Heart right ventricle (tissue), 16 donors: ENCODE data around the gene MYBPC1. TPM values are rescaled to one million over a fixed set of nuclear protein-coding genes. Genes with fewer than 3 reads are reported as not detected.

ENCODE experiments used
- ATAC-seq, 8 donors: fragments of 200-7000 bp; cut with Tn5 transposase; one replicate each; pipeline ENCODE4 v1.9.1; 2020; ENCODE audit warnings: mild to moderate bottlenecking in 8 of 8, moderate library complexity in 8 of 8, moderate number of reproducible peaks in 1 of 8
- DNase-seq, 2 donors: peaks; one replicate each; pipeline ENCODE4 v3.0.0-alpha.2; 2020
- H3K27ac ChIP-seq, 10 donors: fragments of 200-600 bp; sonication (generic) in 2 of 10; one replicate each; pipeline versions ENCODE4 v1.5.0 to v1.8.0; 2020 to 2022; ENCODE audit warnings: mild to moderate bottlenecking in 3 of 10
- H3K27me3 ChIP-seq, 7 donors: fragments of 200-600 bp; one replicate each; pipeline ENCODE4 v1.8.0; 2021 to 2022; ENCODE audit warnings: mild to moderate bottlenecking in 2 of 7
- H3K36me3 ChIP-seq, 9 donors: fragments of 200-600 bp; sonication (generic) in 1 of 9; one replicate each; pipeline versions ENCODE4 v1.5.0 to v1.8.0; 2020 to 2022; ENCODE audit warnings: mild to moderate bottlenecking in 2 of 9
- H3K4me1 ChIP-seq, 9 donors: fragments of 200-600 bp; sonication (generic) in 1 of 9; one replicate each; pipeline versions ENCODE4 v1.5.0 to v1.8.0; 2020 to 2022; ENCODE audit warnings: mild to moderate bottlenecking in 4 of 9
- H3K4me3 ChIP-seq, 10 donors: fragments of 200-600 bp; sonication (generic) in 2 of 10; one replicate each; pipeline versions ENCODE4 v1.5.0 to v1.8.0; 2020 to 2022; ENCODE audit warnings: mild to moderate bottlenecking in 7 of 10, moderate library complexity in 2 of 10
- H3K9me3 ChIP-seq, 11 donors: fragments of 200-600 bp in 10 of 11; sonication (generic) in 2 of 11; one replicate each; pipeline versions ENCODE4 v1.5.0 to v1.8.0; 2013 to 2022; ENCODE audit warnings: mild to moderate bottlenecking in 2 of 11, control low read depth in 1 of 11, moderate library complexity in 1 of 11
- WGBS, 2 donors: extraction: QIAGEN DNeasy Blood & Tissue Kit; methylation state at CpG; one replicate each; pipeline ENCODE4 v1.1.7; 2013; ENCODE audit warnings: inconsistent platforms in 1 of 2; 5-methylcytosine and 5-hydroxymethylcytosine counted together
- intact Hi-C, 10 donors: fragments of 100-400 bp; cut with DNase I; formaldehyde crosslinking; loops; one replicate each; pipeline versions ENCODE4 v1.11.1 to v1.14.2; 2022
- polyA plus RNA-seq, 2 donors: library from polyadenylated mRNA; stranded (reverse); fragments of 200-250 nt; gene quantifications; one replicate each; pipeline ENCODE4 v1.2.3, GENCODE V29; 2013
- total RNA-seq, 10 donors: library from RNA; stranded (reverse); fragmentation: NEBNext Ultra II Directional in 3 of 10; extraction: Animal tissue kit (Norgen Biotek cat#: 25700) in 3 of 10; gene quantifications; one replicate each; pipeline versions ENCODE4 v1.2.1 to v1.2.4, GENCODE V29; 2021 to 2023
- TF ChIP-seq, protein P1 (sequence below), 9 donors: fragments of 200-600 bp; sonication (generic) in 2 of 9; IDR thresholded peaks; one replicate each; pipeline versions ENCODE4 v1.5.0 to v1.8.0; 2021 to 2022; ENCODE audit warnings: antibody characterized with exemption in 9 of 9, mild to moderate bottlenecking in 5 of 9, moderate library complexity in 1 of 9
- donor health status: Arrhythmogenic right ventricular cardiomyopathy.
- donor health status: ischemic (EF 13 %, LVEDD 7.1; RV severe dilation, severe dysfunction).
- donor health status: healthy with polysubstance abuse.
- donor health status: DM: no; HTN: yes; CAD: no.
- donor health status: DM: no; HTN: no; CAD: no.
- donor health status: ischemic (EF 25% LVEDD 6.9; RV normal size, moderate dysfunction).
- donor health status: ischemic (EF 25% LVEDD 5.7; RV mildly dilated, moderate dysfunction).
- donor health status: healthy.
- donor health status: DM: yes; HTN: yes; CAD: no.
- donor health status: Ischemic cardiomyopathy.
- donor health status: ischemic (EF 35%, LVEDD 5.7; RV mildly dilated, moderate dysfunction).
- donor health status: nonischemic (EF 11% LVEDD 7.7; RV severe dilation, severe dysfunction).
- donor health status: DM: yes; HTN: yes; CAD: no.
- donor health status: PGD.
- donor health status: ischemic (EF 29% LVEDD 5.4; RV normal size, mild dysfunction).
- donor health status: nonischemic (EF 23%, LVEDD 6.1; RV moderate dilation, normal function).

The MYBPC1 gene
- total and polyA plus RNA-seq, 12 donors: 0.17 to 6.4 (median 1.7) TPM

GRCh38 chr12:101647711-101648110 is 52.9 kb downstream of the MYBPC1 start:
- H3K4me3 ChIP-seq: no peak overlapping the region
- no peaks in the 10 kb centered on the region for H3K36me3 ChIP-seq
- H3K4me1 ChIP-seq: no peaks in the 10 kb centered on the region
- TF ChIP-seq, protein P1, sequence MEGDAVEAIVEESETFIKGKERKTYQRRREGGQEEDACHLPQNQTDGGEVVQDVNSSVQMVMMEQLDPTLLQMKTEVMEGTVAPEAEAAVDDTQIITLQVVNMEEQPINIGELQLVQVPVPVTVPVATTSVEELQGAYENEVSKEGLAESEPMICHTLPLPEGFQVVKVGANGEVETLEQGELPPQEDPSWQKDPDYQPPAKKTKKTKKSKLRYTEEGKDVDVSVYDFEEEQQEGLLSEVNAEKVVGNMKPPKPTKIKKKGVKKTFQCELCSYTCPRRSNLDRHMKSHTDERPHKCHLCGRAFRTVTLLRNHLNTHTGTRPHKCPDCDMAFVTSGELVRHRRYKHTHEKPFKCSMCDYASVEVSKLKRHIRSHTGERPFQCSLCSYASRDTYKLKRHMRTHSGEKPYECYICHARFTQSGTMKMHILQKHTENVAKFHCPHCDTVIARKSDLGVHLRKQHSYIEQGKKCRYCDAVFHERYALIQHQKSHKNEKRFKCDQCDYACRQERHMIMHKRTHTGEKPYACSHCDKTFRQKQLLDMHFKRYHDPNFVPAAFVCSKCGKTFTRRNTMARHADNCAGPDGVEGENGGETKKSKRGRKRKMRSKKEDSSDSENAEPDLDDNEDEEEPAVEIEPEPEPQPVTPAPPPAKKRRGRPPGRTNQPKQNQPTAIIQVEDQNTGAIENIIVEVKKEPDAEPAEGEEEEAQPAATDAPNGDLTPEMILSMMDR (IDR thresholded peaks at IDR 0.05): no peak
- intact Hi-C loops: no loop called here
- WGBS, 2 donors: 75 to 79% methylated on average over 2 of the region's 2 CpGs
- no peak overlapping the region for H3K27ac ChIP-seq
- no peak for DNase-seq
- peaks cover 0 to 23% (median 8%) of the 10 kb centered on the region in 7 donors for H3K27me3 ChIP-seq
- H3K9me3 ChIP-seq: no peaks in the 10 kb centered on the region
- ATAC-seq: no peak

- H3K36me3 ChIP-seq: no peaks in the 10 kb centered on the region
- H3K4me1 ChIP-seq: no peaks in the 10 kb centered on the region
- 50 to 53% methylated on average over 2 of the region's 2 CpGs for WGBS, 2 donors
- H3K27me3 ChIP-seq: peaks cover 0 to 19% (median 4%) of the 10 kb centered on the region in 7 donors
- ATAC-seq (no peak), DNase-seq (no peak)
- H3K9me3 ChIP-seq: no peaks in the 10 kb centered on the region
- TF ChIP-seq, protein P1 (IDR thresholded peaks at IDR 0.05): no peak
- H3K4me3 ChIP-seq: no peak overlapping the region
- H3K27ac ChIP-seq: no peak overlapping the region
- intact Hi-C loops: no loop called here
Measured at GRCh38 chr12:101648195-101648594, 53.4 kb downstream of the MYBPC1 start.

- Histone ChIP-seq H3K36me3 (no peaks in the 10 kb centered on the region), H3K4me3 (no peak overlapping the region), H3K27ac (no peak overlapping the region), H3K9me3 (no peaks in the 10 kb centered on the region), H3K4me1 (no peaks in the 10 kb centered on the region), H3K27me3 (peaks cover 0 to 12% (median 3%) of the 10 kb centered on the region in 7 donors)
- DNase-seq (no peak), ATAC-seq (no peak)
- WGBS, 2 donors: 71 to 85% methylated on average over 4 of the region's 4 CpGs
- TF ChIP-seq, protein P1 (IDR thresholded peaks at IDR 0.05): no peak
- intact Hi-C loops: no loop called here
Measured at GRCh38 chr12:101650346-101651117, 55.8 kb downstream of the MYBPC1 start.

- TF ChIP-seq, protein P1 (IDR thresholded peaks at IDR 0.05): no peak
- intact Hi-C loops: no loop called here
- 56 to 74% methylated on average over 3 of the region's 3 CpGs for WGBS, 2 donors
- Histone ChIP-seq H3K27ac (no peak overlapping the region), H3K4me3 (no peak overlapping the region), H3K36me3 (no peaks in the 10 kb centered on the region), H3K4me1 (no peaks in the 10 kb centered on the region), H3K9me3 (no peaks in the 10 kb centered on the region), H3K27me3 (peaks cover 0 to 12% (median 3%) of the 10 kb centered on the region in 7 donors)
- no peak for ATAC-seq
- DNase-seq: no peak
Measured at GRCh38 chr12:101653030-101653429, 58.3 kb downstream of the MYBPC1 start.
